ENCODE results near the gene CLCN4.

The CLCN4 gene

DNA sequence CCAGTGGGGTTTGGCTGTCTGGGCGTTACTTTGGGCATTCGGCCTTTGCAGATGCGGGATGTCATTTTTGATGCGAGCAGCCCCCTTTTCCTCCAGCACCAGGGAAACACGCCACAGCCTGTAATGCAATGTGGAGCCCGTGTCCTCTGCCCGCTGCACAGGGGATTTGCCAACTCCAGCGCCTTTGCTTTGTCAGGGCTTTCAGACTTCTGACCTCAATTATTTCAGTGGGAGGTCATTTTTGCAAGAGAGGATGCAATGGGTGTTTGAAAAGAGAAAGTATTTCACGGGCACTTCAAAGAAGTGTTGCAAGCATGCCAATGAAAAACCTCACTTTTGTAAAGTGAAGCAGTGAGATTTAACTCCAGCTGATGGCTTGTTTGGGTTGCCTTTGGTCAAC, 11.5 kb downstream of the CLCN4 start:
- DNase-seq, result no peak

DNA sequence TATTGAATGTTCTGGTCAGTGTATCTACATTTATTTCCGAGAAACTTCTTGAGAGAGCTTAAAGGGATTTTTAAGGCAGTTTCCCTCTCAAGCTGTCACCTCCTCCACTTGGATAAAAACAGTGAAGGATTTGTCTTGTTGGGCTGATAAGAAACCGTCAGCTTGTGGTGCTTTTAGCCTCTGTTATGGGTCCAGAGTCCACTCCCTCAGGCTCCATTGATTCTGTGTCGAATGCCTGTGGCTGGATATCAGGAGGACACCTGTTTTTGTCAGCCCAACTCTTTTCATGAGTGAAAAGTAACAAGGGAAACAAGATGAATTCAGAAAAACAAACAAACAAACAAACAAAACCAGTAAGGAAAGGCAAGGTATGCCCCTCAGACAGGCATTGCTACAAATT, 12.4 kb downstream of the CLCN4 start:
- no peak for DNase-seq

GRCh38 chrX:10171249-10171648, 14.5 kb downstream of the CLCN4 start:
- DNase-seq, result no peak

DNA sequence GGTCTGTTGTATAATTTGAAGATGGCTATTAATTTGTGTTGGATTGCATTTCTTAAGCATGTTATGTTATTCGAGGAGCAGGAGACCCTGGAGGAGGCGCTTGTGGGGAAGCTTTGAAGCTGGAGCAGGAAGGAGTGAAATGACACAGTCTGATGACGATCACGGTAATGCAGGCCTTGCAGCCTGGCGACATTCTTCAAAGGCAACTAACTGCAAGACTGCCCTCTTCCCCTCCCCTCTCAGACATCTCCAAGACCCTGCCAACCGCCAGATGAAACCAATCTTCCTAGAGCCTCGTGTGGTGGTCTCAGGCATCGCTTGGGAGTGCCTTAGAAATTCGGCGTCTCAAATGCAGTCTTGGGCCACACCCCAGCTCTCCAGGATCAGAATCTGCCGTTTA, 16.1 kb downstream of the CLCN4 start:
- no peak for DNase-seq

GRCh38 chrX:10173331-10173900, 16.6 kb downstream of the CLCN4 start:
- no peak for DNase-seq

DNA sequence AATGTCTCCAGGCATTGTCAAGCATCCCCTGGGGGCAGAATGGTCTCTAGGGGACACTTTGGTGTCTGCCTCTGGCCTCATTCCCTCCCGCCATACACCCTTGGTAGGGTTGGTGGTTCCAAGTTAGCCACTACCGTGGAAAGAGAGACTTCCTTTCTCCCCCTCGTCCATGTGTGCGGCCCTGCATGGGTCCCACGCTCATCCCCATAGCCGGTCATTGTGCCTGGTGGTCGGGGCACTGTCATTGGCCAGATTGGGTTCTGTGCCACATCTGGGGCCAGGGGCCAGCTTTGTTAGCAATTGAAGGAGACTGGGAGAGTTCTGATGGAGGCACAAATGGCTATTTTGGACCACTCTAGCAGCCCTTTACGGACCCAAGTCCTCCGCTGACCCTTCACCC, 17.3 kb downstream of the CLCN4 start:
- DNase-seq, result no peak

GRCh38 chrX:10174810-10175209, 18.0 kb downstream of the CLCN4 start:
- DNase-seq, result no peak

DNA sequence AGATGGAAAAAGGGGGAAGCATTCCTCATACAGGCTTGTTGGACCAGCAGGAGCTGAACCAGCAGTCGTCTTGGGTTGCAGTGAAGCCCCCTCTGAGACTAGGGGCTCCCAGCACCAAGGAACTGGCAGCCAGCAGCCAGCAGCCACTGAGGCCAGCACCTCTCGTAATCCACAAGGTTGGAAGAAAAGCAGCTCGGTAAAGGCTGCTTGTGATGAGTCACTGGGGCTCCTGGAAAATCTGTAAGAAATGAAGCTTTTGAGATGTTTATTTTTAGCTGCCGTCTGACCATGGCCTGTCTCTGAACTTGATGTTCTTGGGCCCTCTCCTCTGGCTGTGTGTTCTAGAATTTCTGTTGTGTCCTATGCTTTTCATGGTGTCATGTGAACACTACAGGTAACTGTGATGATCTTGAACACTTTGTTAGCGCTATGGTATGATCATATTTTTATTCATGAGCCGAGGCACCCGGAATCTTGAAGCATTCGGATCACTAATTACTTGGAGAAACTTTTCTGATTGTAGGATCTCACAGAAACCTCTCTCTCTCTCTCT, 18.6 kb downstream of the CLCN4 start:
- DNase-seq, result no peak

- DNase-seq, result no peak
Observed at GRCh38 chrX:10176121-10177003, 19.6 kb downstream of the CLCN4 start.

- no peak for DNase-seq
Observed at GRCh38 chrX:10177004-10177396, 20.2 kb downstream of the CLCN4 start.

DNA sequence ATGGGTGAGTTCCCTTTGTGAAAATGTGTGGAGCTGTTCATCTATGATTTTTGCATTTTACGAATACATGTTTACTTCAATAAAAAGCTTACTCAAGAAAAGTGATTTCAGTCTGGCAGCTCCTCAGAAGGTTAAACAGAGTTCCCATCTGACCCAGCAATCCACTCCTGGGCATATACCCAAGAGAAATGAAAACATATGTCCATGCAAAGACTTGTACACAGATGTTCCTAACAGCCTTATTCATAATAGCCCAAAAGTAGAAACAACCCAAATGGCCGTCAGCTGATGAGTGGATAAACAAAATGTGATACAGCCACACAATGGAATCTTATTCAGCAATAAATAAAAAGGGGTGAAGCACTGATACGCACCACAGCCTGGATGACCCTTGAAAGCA, 20.8 kb downstream of the CLCN4 start:
- no peak for DNase-seq

DNA sequence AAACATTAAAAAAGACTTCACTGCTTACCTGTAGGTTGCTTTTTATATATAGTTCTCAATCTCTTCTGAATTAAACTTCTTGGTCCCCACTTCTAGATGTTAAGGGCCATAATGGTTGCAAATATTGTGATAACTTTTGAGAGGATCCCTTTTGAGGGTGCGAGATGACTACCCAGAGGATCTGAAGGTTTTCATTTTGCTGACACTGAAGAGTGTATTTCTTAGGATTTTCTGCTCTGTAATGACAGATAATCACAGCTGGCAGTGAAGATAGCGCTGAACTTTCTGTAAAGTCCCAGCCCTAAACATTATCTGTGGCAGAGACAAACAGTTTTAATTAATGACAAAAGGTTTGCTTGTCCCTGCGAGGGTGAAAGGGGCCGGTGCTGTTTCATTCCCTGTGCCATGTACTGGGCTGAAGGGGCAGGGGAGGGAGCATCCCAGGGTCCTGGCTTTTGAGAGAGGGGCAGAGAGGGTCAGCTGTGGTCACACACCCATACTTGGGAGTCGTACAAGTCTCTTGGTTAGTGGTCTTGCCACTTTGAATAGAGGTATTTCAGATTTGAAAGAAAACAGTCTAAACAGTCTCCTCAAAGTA, 22.2 kb downstream of the CLCN4 start:
- no peak for DNase-seq

DNA sequence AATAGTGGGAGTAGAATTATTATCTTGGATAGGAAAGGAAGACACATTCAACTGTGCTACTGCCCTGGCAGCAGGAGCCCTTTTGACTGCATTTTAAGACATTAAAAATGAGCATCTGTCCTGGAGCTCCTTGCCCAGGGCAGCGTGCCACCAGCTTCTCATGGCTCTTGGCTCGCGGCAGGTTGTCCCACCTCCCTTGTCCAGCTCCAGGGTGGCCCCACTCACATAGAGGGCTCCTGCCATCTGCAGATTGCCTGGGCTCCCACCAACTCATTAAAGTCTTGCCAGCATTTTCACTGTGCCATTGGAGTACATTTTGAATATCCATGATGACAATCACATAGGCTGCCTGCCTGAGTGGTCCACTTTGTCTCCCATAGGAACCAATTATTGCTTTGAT, 27.0 kb downstream of the CLCN4 start:
- DNase-seq, result no peak

DNA sequence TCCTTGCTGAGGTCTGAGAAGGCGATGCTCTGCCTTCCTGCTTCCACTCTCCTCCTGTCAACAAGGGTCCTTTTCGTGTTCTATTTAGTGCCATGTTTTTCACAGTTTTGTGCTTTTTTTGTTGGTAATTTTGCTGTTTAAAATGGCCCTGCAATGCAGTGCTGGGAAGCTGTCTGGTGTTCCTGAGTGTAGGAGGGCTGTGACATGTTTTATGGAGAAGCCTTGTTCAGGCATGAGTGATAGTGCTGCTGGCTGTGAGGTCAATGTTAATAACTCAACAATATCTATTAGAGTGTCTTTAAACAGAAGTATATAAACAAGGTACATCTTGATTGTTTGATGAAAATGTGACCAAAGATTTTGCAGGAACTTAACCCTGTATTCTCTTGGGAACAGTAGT, 27.6 kb downstream of the CLCN4 start:
- no peak for DNase-seq

DNA sequence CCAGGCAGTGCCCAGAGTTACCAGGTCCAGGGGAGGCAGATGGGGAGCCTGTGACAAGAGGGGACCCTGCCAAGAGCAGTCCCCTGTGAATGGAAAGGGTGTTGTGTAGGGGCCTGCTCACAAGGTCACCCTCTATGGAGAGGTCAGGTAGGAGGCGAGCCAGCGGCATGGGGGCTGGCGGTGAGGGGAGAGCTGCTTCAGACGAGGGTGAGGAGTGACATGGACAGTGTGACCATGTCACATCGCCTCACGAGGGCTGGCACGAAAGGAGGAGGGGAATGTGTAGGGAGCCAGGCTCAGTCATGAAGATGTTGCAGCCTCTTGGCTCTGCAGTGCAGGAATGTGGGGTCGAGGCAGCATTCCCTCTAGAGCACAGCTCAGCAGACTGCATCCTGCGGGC, 29.6 kb downstream of the CLCN4 start:
- no peak for DNase-seq

DNA sequence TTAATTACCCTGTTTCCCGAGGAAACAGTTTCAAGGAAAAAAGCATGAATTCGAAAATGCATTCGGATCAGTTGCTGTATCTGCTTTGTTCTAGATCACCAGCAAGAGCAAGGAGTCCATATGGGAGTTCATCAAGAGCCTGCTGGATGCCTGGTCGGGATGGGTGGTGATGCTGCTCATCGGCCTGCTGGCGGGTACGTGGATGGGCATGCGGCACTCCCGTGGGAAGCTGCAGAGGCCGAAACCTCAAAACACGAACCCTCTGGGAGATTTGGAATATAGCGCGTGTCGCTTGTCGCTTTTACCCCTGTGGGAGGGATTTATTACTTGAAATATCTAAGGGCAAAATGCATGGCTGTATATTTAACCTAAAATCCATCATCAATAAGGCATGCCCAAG, 30.6 kb downstream of the CLCN4 start:
- no peak for DNase-seq

DNA sequence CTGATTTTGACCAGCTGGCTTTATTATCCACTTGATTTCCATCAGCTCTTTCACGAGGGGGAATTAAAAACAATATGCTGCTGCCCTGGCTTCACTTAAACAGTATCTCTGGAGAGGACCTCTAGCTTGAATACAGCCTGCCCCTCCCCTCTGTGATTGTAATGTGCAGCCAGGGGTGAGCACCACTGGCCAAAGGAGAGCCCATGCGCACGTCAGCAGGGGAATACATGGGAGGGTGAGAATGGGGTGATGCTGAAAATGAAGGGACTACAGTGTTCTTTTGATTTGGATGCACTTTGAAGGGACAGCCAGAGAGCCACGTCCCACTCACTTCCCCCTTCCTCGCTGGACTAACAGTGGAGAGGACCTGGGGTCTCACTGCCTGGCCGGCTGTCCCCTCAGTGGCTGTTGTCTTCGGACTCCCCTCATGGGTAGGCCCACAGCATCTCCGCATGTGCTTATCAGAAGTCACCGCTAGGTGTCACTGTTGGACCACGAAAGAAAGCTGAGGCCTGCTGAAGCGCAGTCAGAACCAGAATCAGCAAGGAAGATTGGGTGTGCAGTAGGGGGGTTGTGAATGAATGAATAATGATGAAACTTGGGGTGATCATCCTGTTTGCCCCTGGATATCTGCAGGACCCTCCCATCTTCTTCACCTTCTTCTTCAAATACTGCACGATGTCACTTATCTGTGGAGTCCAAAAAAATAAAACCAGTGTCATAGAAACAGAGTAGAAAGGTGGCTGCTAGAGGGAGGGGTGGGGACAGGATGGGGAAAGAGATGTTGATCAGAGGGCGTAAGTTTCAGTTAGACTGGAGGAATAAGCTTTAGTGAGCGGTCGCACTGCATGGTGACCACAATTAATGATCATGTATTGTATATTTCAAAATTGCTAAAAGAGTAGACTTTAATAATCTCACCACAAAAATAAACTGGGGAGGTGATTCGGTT, 32.8 kb downstream of the CLCN4 start:
- peak; percentile 85 for DNase-seq

- DNase-seq, result peak; percentile 28
Observed at GRCh38 chrX:10190367-10190766, 33.6 kb downstream of the CLCN4 start.

DNA sequence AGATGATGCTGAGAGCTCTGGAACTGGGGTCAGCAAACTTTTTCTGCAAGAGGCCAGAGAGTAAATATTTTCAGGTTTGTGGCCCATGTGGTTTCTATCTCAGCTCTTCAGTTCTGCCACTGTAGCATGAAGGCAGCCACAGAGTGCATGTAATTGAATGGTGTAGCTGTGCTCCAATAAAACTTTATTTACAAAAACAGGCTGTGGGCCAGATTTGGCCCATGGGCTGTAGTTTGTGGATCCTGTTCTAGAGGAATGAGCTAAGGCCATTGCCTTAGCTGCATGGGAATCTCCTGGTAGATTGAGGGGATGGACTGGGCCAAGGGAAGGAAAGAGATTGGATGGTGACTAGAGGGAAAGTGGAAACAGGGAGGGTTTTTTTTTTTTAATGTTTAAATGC, 36.8 kb downstream of the CLCN4 start:
- DNase-seq, result no peak

- no peak for DNase-seq
Observed at GRCh38 chrX:10195425-10195824, 38.6 kb downstream of the CLCN4 start.

GRCh38 chrX:10195947-10196346, 39.2 kb downstream of the CLCN4 start:
- DNase-seq, result no peak

DNA sequence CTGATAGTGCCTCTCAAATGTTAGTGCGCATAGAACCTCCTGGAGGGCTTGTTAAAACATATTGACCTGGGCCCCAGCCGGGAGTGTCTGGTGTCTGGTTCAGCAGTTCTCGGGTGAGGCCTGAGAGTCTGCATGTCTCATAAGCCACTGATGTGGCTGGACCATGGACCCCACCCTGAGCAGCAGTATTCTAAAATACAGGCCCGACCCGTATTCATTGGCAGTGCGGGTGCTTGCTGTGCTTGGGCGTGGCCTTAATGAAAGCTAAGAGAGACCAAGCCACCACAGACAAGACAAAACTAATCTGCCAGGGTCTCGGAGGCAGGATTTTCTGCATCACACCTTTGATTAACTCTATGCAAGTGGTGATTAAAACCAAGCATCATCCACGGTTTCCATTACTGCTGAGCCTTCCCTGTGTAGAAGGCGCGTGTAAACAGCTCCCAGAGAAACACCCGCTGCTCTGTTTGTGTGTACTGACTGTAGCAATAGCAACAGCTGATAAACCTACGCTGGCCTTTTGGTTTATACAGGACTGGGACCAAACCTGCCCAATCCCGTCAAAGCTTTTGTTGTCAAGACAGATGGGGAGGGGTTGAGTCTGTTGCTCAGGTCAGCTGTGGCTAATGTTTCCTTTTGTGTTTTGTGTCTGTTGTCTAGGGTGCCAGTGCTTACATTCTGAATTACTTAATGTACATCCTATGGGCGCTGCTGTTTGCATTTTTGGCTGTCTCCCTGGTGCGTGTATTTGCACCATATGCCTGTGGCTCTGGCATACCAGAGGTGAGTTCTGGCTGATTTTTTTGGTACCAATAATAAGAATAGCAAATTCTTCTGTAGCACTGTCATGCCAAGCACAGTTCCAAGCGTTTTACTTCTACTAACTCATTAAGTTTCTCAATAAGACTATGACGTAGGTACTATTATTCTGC, 40.8 kb downstream of the CLCN4 start:
- DNase-seq, result no peak
